Keratinocyte (primary cell): ENCODE measurements around the gene DENND11.

Source experiments
- EZH2 ChIP-seq: IDR thresholded peaks from one replicate; pipeline ENCODE4 v1.6.1; 2012; ENCODE audit warnings: inconsistent platforms, mild to moderate bottlenecking, low read length, moderate library complexity
- TF ChIP-seq, protein P1 (sequence below), 3 experiments: IDR thresholded peaks in 1 of 3; conservative IDR thresholded peaks in 1 of 3; optimal IDR thresholded peaks in 1 of 3; 2 replicates in 2 of 3; 3 replicates in 1 of 3; pipeline versions ENCODE3 to v1.5.1; 2011; ENCODE audit warnings: low read length in 3 of 3, mild to moderate bottlenecking in 3 of 3, moderate library complexity in 2 of 3, control low read depth in 1 of 3, inconsistent platforms in 1 of 3; ENCODE audit not compliant: insufficient read depth in 2 of 3; ENCODE audit errors: extremely low read depth in 1 of 3

GRCh38 chr7:141699860-141700259 lies 2.1 kb downstream of the DENND11 start:
- TF ChIP-seq, protein P1, sequence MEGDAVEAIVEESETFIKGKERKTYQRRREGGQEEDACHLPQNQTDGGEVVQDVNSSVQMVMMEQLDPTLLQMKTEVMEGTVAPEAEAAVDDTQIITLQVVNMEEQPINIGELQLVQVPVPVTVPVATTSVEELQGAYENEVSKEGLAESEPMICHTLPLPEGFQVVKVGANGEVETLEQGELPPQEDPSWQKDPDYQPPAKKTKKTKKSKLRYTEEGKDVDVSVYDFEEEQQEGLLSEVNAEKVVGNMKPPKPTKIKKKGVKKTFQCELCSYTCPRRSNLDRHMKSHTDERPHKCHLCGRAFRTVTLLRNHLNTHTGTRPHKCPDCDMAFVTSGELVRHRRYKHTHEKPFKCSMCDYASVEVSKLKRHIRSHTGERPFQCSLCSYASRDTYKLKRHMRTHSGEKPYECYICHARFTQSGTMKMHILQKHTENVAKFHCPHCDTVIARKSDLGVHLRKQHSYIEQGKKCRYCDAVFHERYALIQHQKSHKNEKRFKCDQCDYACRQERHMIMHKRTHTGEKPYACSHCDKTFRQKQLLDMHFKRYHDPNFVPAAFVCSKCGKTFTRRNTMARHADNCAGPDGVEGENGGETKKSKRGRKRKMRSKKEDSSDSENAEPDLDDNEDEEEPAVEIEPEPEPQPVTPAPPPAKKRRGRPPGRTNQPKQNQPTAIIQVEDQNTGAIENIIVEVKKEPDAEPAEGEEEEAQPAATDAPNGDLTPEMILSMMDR (optimal IDR thresholded peaks at IDR 0.05 in 1 of 3, IDR thresholded peaks at IDR 0.05 in 1 of 3, conservative IDR thresholded peaks at IDR 0.05 in 1 of 3; ENCODE audit: extremely low read depth in 1 of 3, insufficient read depth in 2 of 3, low read length in 3 of 3): no peak
- no peak for TF ChIP-seq EZH2
